Ascending aorta (tissue), 2 donors: Measurements from ENCODE around the gene SLCO2A1. TPM values are rescaled to one million over a fixed set of nuclear protein-coding genes. Genes with fewer than 3 reads are reported as not detected.

Experiments used
- DNase-seq, 2 donors: peaks; one replicate each; pipeline ENCODE4 v3.0.0-alpha.2; 2019; ENCODE audit warnings: low spot score in 2 of 2
- H3K27ac ChIP-seq, 2 donors: fragments of 200-600 bp; sonication (generic); one replicate each; pipeline ENCODE4 v1.5.1; 2016 to 2017; ENCODE audit warnings: mild to moderate bottlenecking in 1 of 2
- H3K27me3 ChIP-seq: fragments of 200-600 bp; sonication (generic); one replicate; pipeline ENCODE4 v1.5.1; 2017
- H3K36me3 ChIP-seq, 2 donors: fragments of 200-600 bp; sonication (generic); one replicate each; pipeline ENCODE4 v1.5.1; 2016
- H3K4me1 ChIP-seq, 2 donors: fragments of 200-600 bp; sonication (generic); one replicate each; pipeline ENCODE4 v1.5.1; 2016 to 2017; ENCODE audit warnings: mild to moderate bottlenecking in 1 of 2
- H3K4me3 ChIP-seq, 2 donors: fragments of 200-600 bp; sonication (generic); one replicate each; pipeline ENCODE4 v1.5.1; 2016 to 2017; ENCODE audit warnings: mild to moderate bottlenecking in 1 of 2
- H3K9me3 ChIP-seq, 2 donors: fragments of 200-600 bp; sonication (generic); one replicate each; pipeline ENCODE4 v1.5.1; 2016
- intact Hi-C: fragments of 100-400 bp; cut with DNase I; formaldehyde crosslinking; loops from one replicate; pipeline ENCODE4 v1.15.1; 2023
- total RNA-seq: library from RNA; depleted of rRNA; stranded (reverse); fragments of >200 nt; gene quantifications from one replicate; pipeline ENCODE4 v1.1.0, GENCODE V29; 2016
- TF ChIP-seq, protein P1 (sequence below), 3 experiments: fragments of 200-600 bp in 2 of 3; fragments of 450-650 bp in 1 of 3; sonication (generic) in 2 of 3; IDR thresholded peaks; one replicate each; pipeline ENCODE4 v1.5.1; 2016 to 2019; ENCODE audit warnings: antibody characterized with exemption in 3 of 3, mild to moderate bottlenecking in 1 of 3, moderate library complexity in 1 of 3

SLCO2A1 gene
- total RNA-seq, 1 donor from 2014 or later: 111 TPM

DNA sequence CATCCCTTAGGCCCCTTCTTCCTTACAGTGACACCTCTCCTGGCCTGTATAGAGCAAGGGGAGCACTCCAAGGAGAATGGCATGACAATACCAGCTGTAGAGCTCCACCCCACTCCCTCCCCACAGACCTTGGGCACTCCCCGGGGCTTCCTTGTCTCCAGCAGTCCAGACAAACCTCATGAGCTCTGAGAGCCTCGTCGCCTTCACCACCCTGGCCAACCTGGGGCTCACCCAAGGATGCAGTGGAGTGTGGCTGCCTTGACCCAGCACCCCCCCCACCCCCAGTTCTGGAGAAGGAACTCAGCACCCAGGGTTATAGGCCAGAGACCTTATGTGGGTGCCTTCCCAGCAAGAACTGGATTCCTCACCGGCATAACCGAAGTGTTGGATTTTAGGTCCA, 7.4 kb upstream of the SLCO2A1 start:
- no peak for DNase-seq

DNA sequence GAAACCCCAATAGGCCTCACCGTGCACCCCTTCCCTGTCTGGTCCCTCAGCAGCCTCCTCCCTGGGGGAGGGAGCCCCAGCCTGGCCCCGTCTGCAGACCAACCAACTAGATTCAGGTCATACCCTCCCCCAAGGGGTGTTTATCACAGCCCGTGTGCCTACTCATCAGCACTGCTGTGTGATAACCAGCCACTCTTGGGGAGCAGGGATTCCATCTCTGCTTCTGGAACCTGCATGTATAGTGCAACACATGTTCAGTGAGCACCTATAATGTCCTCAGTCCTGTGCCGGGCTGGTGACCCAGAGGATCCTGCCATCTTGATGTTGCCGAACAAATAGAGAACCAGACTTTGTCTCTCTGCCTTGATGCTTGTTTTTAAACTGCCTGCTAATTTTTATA, 6.6 kb upstream of the SLCO2A1 start:
- H3K4me3 ChIP-seq: no peak overlapping the region
- H3K27me3 ChIP-seq: no peaks in the 10 kb centered on the region
- TF ChIP-seq, protein P1, sequence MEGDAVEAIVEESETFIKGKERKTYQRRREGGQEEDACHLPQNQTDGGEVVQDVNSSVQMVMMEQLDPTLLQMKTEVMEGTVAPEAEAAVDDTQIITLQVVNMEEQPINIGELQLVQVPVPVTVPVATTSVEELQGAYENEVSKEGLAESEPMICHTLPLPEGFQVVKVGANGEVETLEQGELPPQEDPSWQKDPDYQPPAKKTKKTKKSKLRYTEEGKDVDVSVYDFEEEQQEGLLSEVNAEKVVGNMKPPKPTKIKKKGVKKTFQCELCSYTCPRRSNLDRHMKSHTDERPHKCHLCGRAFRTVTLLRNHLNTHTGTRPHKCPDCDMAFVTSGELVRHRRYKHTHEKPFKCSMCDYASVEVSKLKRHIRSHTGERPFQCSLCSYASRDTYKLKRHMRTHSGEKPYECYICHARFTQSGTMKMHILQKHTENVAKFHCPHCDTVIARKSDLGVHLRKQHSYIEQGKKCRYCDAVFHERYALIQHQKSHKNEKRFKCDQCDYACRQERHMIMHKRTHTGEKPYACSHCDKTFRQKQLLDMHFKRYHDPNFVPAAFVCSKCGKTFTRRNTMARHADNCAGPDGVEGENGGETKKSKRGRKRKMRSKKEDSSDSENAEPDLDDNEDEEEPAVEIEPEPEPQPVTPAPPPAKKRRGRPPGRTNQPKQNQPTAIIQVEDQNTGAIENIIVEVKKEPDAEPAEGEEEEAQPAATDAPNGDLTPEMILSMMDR (IDR thresholded peaks at IDR 0.05): no peak
- H3K36me3 ChIP-seq: no peaks in the 10 kb centered on the region
- no peaks in the 10 kb centered on the region for H3K4me1 ChIP-seq
- no peak overlapping the region for H3K27ac ChIP-seq
- no peaks in the 10 kb centered on the region for H3K9me3 ChIP-seq
- DNase-seq: no peak
- intact Hi-C loops: no loop called here

More for the DNA sequence above, 7.4 kb upstream of the SLCO2A1 start:
- Histone ChIP-seq H3K9me3 (no peaks in the 10 kb centered on the region), H3K27ac (no peak overlapping the region), H3K4me3 (no peak overlapping the region), H3K4me1 (no peaks in the 10 kb centered on the region), H3K27me3 (no peaks in the 10 kb centered on the region), H3K36me3 (no peaks in the 10 kb centered on the region)
- TF ChIP-seq, protein P1 (IDR thresholded peaks at IDR 0.05): no peak
- intact Hi-C loops: no loop called here

DNA sequence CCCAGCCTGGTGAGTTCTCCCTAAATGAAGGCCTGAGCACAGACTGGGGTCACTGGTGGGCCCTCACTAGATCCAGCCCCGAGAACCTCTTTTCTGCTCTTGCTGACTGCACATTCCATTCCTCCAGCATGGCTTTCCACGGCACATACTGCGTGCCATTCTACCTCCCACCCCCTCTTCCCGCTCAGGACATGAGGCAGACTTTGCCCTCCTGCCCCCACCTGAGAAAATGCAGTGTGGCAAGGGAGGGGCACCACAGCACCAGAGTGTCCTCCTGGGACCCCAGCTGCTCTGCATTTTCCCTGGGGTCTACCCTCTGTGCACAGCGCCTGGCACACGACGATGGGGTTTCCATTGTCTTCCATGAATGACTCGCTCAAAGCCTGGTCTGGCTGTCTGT, 6.1 kb upstream of the SLCO2A1 start:
- TF ChIP-seq, protein P1 (IDR thresholded peaks at IDR 0.05): no peak
- no peak for DNase-seq
- intact Hi-C loops: no loop called here
- H3K4me1 ChIP-seq: no peaks in the 10 kb centered on the region
- H3K36me3 ChIP-seq: no peaks in the 10 kb centered on the region
- no peaks in the 10 kb centered on the region for H3K9me3 ChIP-seq
- H3K27me3 ChIP-seq: no peaks in the 10 kb centered on the region
- no peak overlapping the region for H3K4me3 ChIP-seq
- no peak overlapping the region for H3K27ac ChIP-seq

DNA sequence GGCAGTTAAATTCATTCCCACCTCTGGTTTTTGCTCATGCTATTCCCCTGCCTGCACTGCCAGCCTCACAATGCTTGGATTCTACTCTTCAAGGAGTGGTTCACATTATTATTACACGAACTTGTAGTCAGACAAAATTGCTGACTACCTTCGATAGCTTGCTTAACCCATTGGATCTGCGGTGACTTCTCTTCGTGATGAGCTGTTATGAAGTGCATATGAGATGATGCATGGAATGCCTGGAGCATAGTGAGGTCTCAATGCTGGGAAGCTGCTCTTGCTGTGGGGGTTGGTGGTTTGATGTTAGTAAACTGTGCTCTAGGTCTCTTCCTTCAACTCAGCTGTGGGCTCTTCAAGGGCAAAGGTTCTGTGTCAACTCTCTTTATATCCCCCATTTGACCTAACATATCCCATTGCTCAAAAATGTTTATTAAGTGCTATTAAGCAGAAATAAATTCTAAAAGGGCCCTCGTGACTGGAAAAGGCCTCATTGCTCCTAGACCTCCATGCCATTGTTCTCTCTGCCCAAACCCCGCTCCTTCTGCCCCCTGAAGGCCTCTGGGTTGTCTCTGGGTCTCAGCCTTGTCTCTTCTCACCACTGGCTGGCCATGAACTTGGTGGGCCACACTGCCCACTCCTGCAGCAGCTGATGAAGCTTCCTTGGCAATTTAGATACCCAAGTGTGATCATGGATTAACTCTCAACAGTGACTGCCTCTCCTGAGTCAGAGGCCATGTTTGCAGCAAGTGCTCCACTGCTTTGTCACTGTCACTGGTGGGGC, 4.5 kb upstream of the SLCO2A1 start:
- no peak overlapping the region for H3K4me3 ChIP-seq
- H3K4me1 ChIP-seq: peaks cover 0 to 2% of the 10 kb centered on the region in 2 donors
- no peak for DNase-seq
- no peaks in the 10 kb centered on the region for H3K27me3 ChIP-seq
- H3K9me3 ChIP-seq: no peaks in the 10 kb centered on the region
- TF ChIP-seq, protein P1 (IDR thresholded peaks at IDR 0.05): no peak
- no peak overlapping the region for H3K27ac ChIP-seq
- intact Hi-C loops: loop anchor here (5.0 kb wide), 1 partner anchor 97 kb away; no protein-coding TSS in a partner anchor
- no peaks in the 10 kb centered on the region for H3K36me3 ChIP-seq

DNA sequence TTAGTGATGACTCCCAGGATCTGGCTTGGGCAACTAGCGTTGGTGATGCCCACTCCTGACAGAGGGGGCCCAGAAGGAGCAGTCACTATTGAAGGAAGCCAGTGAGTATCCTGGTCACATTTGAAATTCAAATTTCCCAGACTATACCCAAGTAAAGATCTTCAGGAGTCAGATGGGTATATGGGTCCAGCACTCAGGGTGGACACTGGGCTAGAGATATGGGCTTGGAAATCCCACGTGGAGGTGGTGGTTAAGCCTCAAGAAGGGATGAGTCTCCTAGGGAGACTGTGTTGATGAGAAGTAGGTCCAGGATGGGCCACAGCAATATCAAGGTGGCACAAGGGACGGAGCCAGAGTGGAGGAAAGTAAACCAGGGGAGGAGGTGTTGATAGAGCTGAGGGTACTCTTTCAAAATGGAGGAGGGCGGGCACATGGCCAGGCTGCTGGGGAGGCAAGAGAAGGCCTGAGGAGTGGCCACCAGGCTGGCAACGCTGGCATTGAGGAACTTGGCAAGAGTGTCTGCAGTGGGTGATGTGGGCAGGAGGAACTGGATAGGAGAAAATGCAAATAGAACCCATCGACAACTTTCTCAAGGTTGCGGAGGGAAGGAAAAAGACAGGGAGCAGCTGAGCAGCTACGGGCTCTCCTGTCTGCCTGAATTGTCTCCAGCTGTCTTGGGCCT, 3.7 kb upstream of the SLCO2A1 start:
- DNase-seq: no peak

More for the DNA sequence above, 3.7 kb upstream of the SLCO2A1 start:
- peaks cover 2 to 4% of the 10 kb centered on the region in 2 donors for H3K4me1 ChIP-seq
- intact Hi-C loops: loop anchor here (5.0 kb wide), 1 partner anchor 96 kb away; no protein-coding TSS in a partner anchor
- TF ChIP-seq, protein P1 (IDR thresholded peaks at IDR 0.05): no peak
- no peak overlapping the region for H3K27ac ChIP-seq
- H3K27me3 ChIP-seq: no peaks in the 10 kb centered on the region
- no peaks in the 10 kb centered on the region for H3K9me3 ChIP-seq
- H3K36me3 ChIP-seq: no peaks in the 10 kb centered on the region
- no peak overlapping the region for H3K4me3 ChIP-seq
